ENCODE results near the gene ARRB2.

DNA sequence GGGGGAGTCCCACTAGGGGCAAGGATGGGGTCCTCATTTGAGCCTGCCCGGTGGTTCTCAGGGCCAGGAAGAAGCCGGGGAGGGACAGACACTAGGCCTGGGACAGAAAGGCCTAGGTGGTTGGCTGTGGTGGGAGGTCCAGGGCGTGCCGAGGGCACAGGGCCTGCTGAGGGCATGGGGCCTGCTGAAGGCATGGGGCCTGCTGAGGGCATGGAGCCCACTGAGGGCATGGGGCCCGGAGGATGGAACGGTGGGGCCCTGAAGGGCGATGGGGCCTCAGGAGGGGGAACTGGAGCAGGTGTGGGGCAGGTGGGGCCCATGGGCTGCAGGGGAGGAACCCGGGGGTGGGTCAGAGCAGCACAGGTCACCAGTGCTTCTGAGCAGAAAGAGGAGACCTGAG, 37.7 kb upstream of the ARRB2 start:
- TF ChIP-seq, protein P1, sequence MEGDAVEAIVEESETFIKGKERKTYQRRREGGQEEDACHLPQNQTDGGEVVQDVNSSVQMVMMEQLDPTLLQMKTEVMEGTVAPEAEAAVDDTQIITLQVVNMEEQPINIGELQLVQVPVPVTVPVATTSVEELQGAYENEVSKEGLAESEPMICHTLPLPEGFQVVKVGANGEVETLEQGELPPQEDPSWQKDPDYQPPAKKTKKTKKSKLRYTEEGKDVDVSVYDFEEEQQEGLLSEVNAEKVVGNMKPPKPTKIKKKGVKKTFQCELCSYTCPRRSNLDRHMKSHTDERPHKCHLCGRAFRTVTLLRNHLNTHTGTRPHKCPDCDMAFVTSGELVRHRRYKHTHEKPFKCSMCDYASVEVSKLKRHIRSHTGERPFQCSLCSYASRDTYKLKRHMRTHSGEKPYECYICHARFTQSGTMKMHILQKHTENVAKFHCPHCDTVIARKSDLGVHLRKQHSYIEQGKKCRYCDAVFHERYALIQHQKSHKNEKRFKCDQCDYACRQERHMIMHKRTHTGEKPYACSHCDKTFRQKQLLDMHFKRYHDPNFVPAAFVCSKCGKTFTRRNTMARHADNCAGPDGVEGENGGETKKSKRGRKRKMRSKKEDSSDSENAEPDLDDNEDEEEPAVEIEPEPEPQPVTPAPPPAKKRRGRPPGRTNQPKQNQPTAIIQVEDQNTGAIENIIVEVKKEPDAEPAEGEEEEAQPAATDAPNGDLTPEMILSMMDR (IDR thresholded peaks at IDR 0.05), result no peak
- no peak for TF ChIP-seq ZFX (IDR thresholded peaks at IDR 0.05; ENCODE audit: borderline replicate concordance)

Data from 22Rv1 (cell line).